IPS-20b (cell line): ENCODE data around the gene PRKG2.

ENCODE experiments used
- H3K27ac ChIP-seq: one replicate; pipeline ENCODE4 v1.5.1; 2013; ENCODE audit warnings: low read length
- H3K27me3 ChIP-seq: 2 replicates; pipeline ENCODE4 v1.6.1; 2013; ENCODE audit warnings: mild to moderate bottlenecking, low read length, inconsistent platforms; ENCODE audit not compliant: insufficient read depth
- H3K36me3 ChIP-seq: 2 replicates; pipeline ENCODE4 v1.6.1; 2013; ENCODE audit warnings: low read depth, mild to moderate bottlenecking, inconsistent platforms, low read length, moderate library complexity; ENCODE audit not compliant: insufficient read depth
- H3K4me1 ChIP-seq: 2 replicates; pipeline ENCODE4 v1.6.1; 2013; ENCODE audit warnings: mild to moderate bottlenecking, control low read depth, inconsistent platforms, low read length, moderate library complexity; ENCODE audit not compliant: insufficient read depth
- H3K4me3 ChIP-seq: 2 replicates; pipeline ENCODE4 v1.5.1; 2013; ENCODE audit warnings: mild to moderate bottlenecking, low read length, inconsistent platforms
- H3K9ac ChIP-seq: 2 replicates; pipeline ENCODE4 v1.6.1; 2013; ENCODE audit warnings: low read depth, mild to moderate bottlenecking, inconsistent platforms, low read length, moderate library complexity
- H3K9me3 ChIP-seq: 2 replicates; pipeline ENCODE4 v1.6.1; 2013; ENCODE audit warnings: mild to moderate bottlenecking, low read depth, low read length, inconsistent platforms; ENCODE audit not compliant: insufficient read depth

PRKG2 gene

GRCh38 chr4:81049330-81049729 lies 165.7 kb downstream of the PRKG2 start:
- Histone ChIP-seq H3K9me3 (no peaks in the 10 kb centered on the region), H3K27ac (no peak overlapping the region), H3K9ac (no peak overlapping the region), H3K4me3 (no peak overlapping the region), H3K27me3 (no peaks in the 10 kb centered on the region), H3K36me3 (no peaks in the 10 kb centered on the region), H3K4me1 (peaks cover 5% of the 10 kb centered on the region; the same call in 1 of the 2 replicates)

GRCh38 chr4:81042578-81043365 lies 172.2 kb downstream of the PRKG2 start:
- no peaks in the 10 kb centered on the region for H3K36me3 ChIP-seq
- H3K4me3 ChIP-seq = no peak overlapping the region
- no peaks in the 10 kb centered on the region; the same call in 1 of the 2 replicates for H3K27me3 ChIP-seq
- H3K27ac ChIP-seq = no peak overlapping the region
- no peaks in the 10 kb centered on the region for H3K9me3 ChIP-seq
- no peak overlapping the region for H3K9ac ChIP-seq
- no peaks in the 10 kb centered on the region for H3K4me1 ChIP-seq

- Histone ChIP-seq H3K9ac (no peak overlapping the region), H3K4me1 (no peaks in the 10 kb centered on the region), H3K36me3 (no peaks in the 10 kb centered on the region), H3K4me3 (no peak overlapping the region), H3K9me3 (no peaks in the 10 kb centered on the region), H3K27ac (no peak overlapping the region), H3K27me3 (no peaks in the 10 kb centered on the region; the same call in 1 of the 2 replicates)
These were observed 174.9 kb downstream of the PRKG2 start for GRCh38 chr4:81040012-81040659.

GRCh38 chr4:81039351-81039972 lies 175.6 kb downstream of the PRKG2 start:
- H3K9me3 ChIP-seq = no peaks in the 10 kb centered on the region
- no peak overlapping the region for H3K9ac ChIP-seq
- H3K36me3 ChIP-seq = no peaks in the 10 kb centered on the region
- H3K27me3 ChIP-seq = peaks cover under 1% of the 10 kb centered on the region
- no peak overlapping the region for H3K27ac ChIP-seq
- no peak overlapping the region for H3K4me3 ChIP-seq
- no peaks in the 10 kb centered on the region for H3K4me1 ChIP-seq

DNA sequence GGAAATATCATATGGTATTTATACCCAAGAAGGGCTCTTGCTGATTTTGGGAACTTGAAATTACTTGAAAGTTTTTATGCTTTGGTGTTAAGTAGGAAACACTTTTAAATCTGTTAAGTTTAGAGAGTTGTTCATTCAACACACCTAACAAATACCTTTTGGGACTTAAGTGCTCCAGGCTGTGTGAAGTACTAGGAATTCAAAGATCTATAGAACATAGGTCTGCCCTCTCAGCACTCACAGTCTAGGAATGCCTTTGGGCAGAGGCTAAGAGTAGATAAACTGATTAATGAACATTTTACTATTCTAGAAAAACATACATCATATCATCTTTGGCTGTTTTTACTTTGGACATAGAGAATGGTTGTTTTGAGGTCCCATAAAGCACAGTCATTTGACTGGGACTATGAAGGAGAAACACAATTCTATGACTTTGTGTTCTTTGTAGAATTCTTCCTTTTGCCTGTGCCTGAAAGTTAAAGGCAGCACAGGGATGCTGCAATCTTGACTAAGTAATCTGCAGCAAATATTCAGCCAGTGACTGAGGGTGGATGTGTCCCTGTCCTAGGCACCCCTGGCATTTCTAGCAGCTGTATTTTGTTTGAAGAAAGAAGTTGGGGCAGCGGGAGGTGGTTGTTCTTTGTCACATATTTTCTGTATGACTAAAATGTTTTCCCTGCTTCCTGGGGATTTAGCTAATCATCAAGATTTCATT lies 176.2 kb downstream of the PRKG2 start:
- Histone ChIP-seq H3K9ac (no peak overlapping the region), H3K27ac (no peak overlapping the region), H3K27me3 (peaks cover 7% of the 10 kb centered on the region), H3K4me1 (no peaks in the 10 kb centered on the region), H3K4me3 (no peak overlapping the region), H3K36me3 (no peaks in the 10 kb centered on the region), H3K9me3 (no peaks in the 10 kb centered on the region)
